GM12878 (cell line): ENCODE results near the gene CMTM1. TPM values are rescaled to one million over a fixed set of nuclear protein-coding genes. Genes with fewer than 3 reads are reported as not detected.

Experiments used
- BCLAF1 ChIP-seq: fragments of 450-650 bp; IDR thresholded peaks from 2 replicates; pipeline ENCODE4 v1.6.1; 2017; ENCODE audit warnings: antibody characterized with exemption, mild to moderate bottlenecking, moderate library complexity
- BHLHE40 ChIP-seq, 2 experiments: fragments of 450-650 bp in 1 of 2; IDR thresholded peaks; 2 replicates each; pipeline ENCODE4 v1.6.1; 2011 to 2017; ENCODE audit warnings: low read depth in 2 of 2, borderline replicate concordance in 1 of 2, improper control_type of control experiment in 1 of 2, low read length in 1 of 2, mild to moderate bottlenecking in 1 of 2
- CBX5 ChIP-seq: sonication (generic); IDR thresholded peaks from 2 replicates; pipeline ENCODE4 v1.6.1; 2016; ENCODE audit warnings: low read depth, moderate library complexity, mild to moderate bottlenecking, inconsistent platforms
- E2F8 ChIP-seq: fragments of 450-650 bp; IDR thresholded peaks from 2 replicates; pipeline ENCODE4 v1.6.1; 2018; ENCODE audit warnings: mild to moderate bottlenecking, low read depth, moderate library complexity; ENCODE audit not compliant: partially characterized antibody
- E4F1 ChIP-seq: fragments of 450-650 bp; IDR thresholded peaks from 2 replicates; pipeline ENCODE4 v1.6.1; 2018; ENCODE audit warnings: borderline replicate concordance, mild to moderate bottlenecking; ENCODE audit not compliant: partially characterized antibody
- ETV6 ChIP-seq, 2 experiments: fragments of 450-650 bp in 1 of 2; IDR thresholded peaks in 1 of 2; conservative IDR thresholded peaks in 1 of 2; 2 replicates each; pipeline ENCODE4 v1.6.1; 2014; ENCODE audit warnings: antibody characterized with exemption in 1 of 2, borderline replicate concordance in 1 of 2, low read depth in 1 of 2, mild to moderate bottlenecking in 1 of 2, moderate library complexity in 1 of 2
- FOS ChIP-seq: IDR thresholded peaks from 3 replicates; pipeline ENCODE4 v1.6.1; 2011; ENCODE audit warnings: borderline replicate concordance; ENCODE audit not compliant: insufficient read length; ENCODE audit errors: extremely low read depth
- HDAC6 ChIP-seq: fragments of 200-600 bp; sonication (generic); IDR thresholded peaks from one replicate; pipeline ENCODE4 v1.8.0; 2017; ENCODE audit warnings: antibody characterized with exemption; ENCODE audit not compliant: unreplicated experiment
- IKZF1 ChIP-seq: fragments of 450-650 bp; conservative IDR thresholded peaks from 2 replicates; pipeline ENCODE4 v1.6.1; 2017; ENCODE audit warnings: antibody characterized with exemption, mild to moderate bottlenecking
- KLF5 ChIP-seq: fragments of 450-650 bp; IDR thresholded peaks from 2 replicates; pipeline ENCODE4 v1.6.1; 2014; ENCODE audit warnings: mild to moderate bottlenecking; ENCODE audit not compliant: partially characterized antibody
- MLLT1 ChIP-seq: fragments of 450-650 bp; IDR thresholded peaks from 2 replicates; pipeline ENCODE4 v1.6.1; 2016; ENCODE audit warnings: mild to moderate bottlenecking
- NR2F1 ChIP-seq: fragments of 450-650 bp; conservative IDR thresholded peaks from 2 replicates; pipeline ENCODE4 v1.6.1; 2017; ENCODE audit warnings: mild to moderate bottlenecking
- PAX8 ChIP-seq: fragments of 450-650 bp; IDR thresholded peaks from 2 replicates; pipeline ENCODE4 v1.6.1; 2017; ENCODE audit warnings: mild to moderate bottlenecking, moderate library complexity
- POLR2AphosphoS2 ChIP-seq: IDR thresholded peaks from 2 replicates; pipeline ENCODE4 v1.6.1; 2011; ENCODE audit warnings: low read depth, mild to moderate bottlenecking, low read length, improper control_type of control experiment, moderate library complexity
- RELA ChIP-seq: fragments of 450-650 bp; IDR thresholded peaks from 2 replicates; pipeline ENCODE4 v1.8.0; 2014; ENCODE audit warnings: borderline replicate concordance; ENCODE audit not compliant: partially characterized antibody
- SIX5 ChIP-seq: IDR thresholded peaks from 2 replicates; pipeline ENCODE4 v1.6.1; 2011; ENCODE audit warnings: mild to moderate bottlenecking, low read depth, low read length, moderate library complexity; ENCODE audit not compliant: severe bottlenecking
- YBX1 ChIP-seq: fragments of 450-650 bp; IDR thresholded peaks from 2 replicates; pipeline ENCODE4 v1.6.1; 2016; ENCODE audit warnings: antibody characterized with exemption
- ZNF274 ChIP-seq: IDR thresholded peaks from one replicate; pipeline ENCODE4 v1.8.0; 2011; ENCODE audit not compliant: insufficient read length, insufficient read depth
- polyA plus RNA-seq, 11 experiments: library from polyadenylated mRNA; depleted of rRNA in 4 of 11; unstranded in 6 of 11; stranded (reverse) in 5 of 11; fragments of >200 nt; fragmentation: Nextera tagmentation in 4 of 11; fragmentation: Illumina TruSeq in 1 of 11; extraction: Ambion mirVana in 4 of 11; extraction: Trizol in 1 of 11; gene quantifications; 1 replicate in 1 of 11; 2 replicates in 10 of 11; pipeline versions ENCODE4 v1.2.1 to v1.2.3, GENCODE V29; 2011 to 2016; ENCODE audit warnings: inconsistent platforms in 2 of 11, missing spikeins in 2 of 11, low read depth in 1 of 11
- total RNA-seq, 4 experiments: library from RNA; depleted of rRNA in 3 of 4; stranded (reverse); fragments of >200 nt in 3 of 4; fragmentation: Illumina TruSeq in 1 of 4; extraction: Trizol in 1 of 4; gene quantifications; 2 replicates each; pipeline versions ENCODE4 v1.2.1 to v1.2.3, GENCODE V29; 2013 to 2021

CMTM1 gene
- total and polyA plus RNA-seq, 10 of the 15 experiments (the other 5 are each of a cell fraction or from before 2014, with no cell fraction given): 0.09 to 3.0 (median 1.4) TPM; not detected in 2

GRCh38 chr16:66552286-66553177, 13.7 kb upstream of the CMTM1 start, which contains the start of gene CKLF (continued):
- TF ChIP-seq E2F8: no peak
- TF ChIP-seq PAX8: no peak
- 0 out of 2 replicates have a peak, but pooled peaks have one; percentile 10 for TF ChIP-seq MLLT1
- no peak for TF ChIP-seq E4F1
- peak; percentile 69 for TF ChIP-seq KLF5
- no peak for TF ChIP-seq NR2F1
- TF ChIP-seq POLR2AphosphoS2: peak; percentile 86; the same call in 1 of the 2 replicates
- peak; percentile 100 for TF ChIP-seq IKZF1
- TF ChIP-seq HDAC6: no peak
- no peak for TF ChIP-seq SIX5
- TF ChIP-seq FOS: no peak
- no peak for TF ChIP-seq CBX5
- peak in 1 of 2 experiments; percentile 47; a peak in 2 of 4 replicates for TF ChIP-seq BHLHE40 (IDR thresholded peaks at IDR 0.05; ENCODE audit: borderline replicate concordance in 1 of 2, low read depth in 2 of 2, low read length in 1 of 2)
- TF ChIP-seq BCLAF1: no peak
- TF ChIP-seq RELA: no peak
- no peak for TF ChIP-seq ZNF274
- no peak for TF ChIP-seq ETV6 (conservative IDR thresholded peaks at IDR 0.05 in 1 of 2, IDR thresholded peaks at IDR 0.05 in 1 of 2; ENCODE audit: borderline replicate concordance in 1 of 2, low read depth in 1 of 2)
- TF ChIP-seq YBX1: no peak
